K562 (cell line): ENCODE data around the gene KAZN.

Source experiments
- CCAR2 ChIP-seq: fragments of 200-400 bp; formaldehyde crosslinking; IDR thresholded peaks from 2 replicates; pipeline ENCODE4 v1.6.1; 2017; ENCODE audit warnings: mild to moderate bottlenecking, low read depth, low read length
- HCFC1 ChIP-seq: IDR thresholded peaks from 2 replicates; pipeline ENCODE4 v1.6.1; 2012; ENCODE audit warnings: low read depth, low read length, improper control_type of control experiment
- POLR3A ChIP-seq: IDR thresholded peaks from 2 replicates; pipeline ENCODE4 v1.6.1; 2011; ENCODE audit warnings: borderline replicate concordance, mild to moderate bottlenecking, moderate library complexity; ENCODE audit not compliant: insufficient read length, insufficient read depth; ENCODE audit errors: extremely low read depth
- SP1 ChIP-seq: sonication (generic); formaldehyde crosslinking; IDR thresholded peaks from 2 replicates; pipeline ENCODE4 v1.8.1; 2022; ENCODE audit warnings: mild to moderate bottlenecking, missing genetic modification reagents
- SRSF9 ChIP-seq: fragments of 200-400 bp; formaldehyde crosslinking; IDR thresholded peaks from 2 replicates; pipeline ENCODE4 v1.6.1; 2017; ENCODE audit warnings: low read depth, low read length, borderline replicate concordance
- TF ChIP-seq, protein P1 (sequence below): fragments of 450-650 bp; formaldehyde crosslinking; IDR thresholded peaks from 2 replicates; pipeline ENCODE4 v1.4.0; 2020; ENCODE audit warnings: mild to moderate bottlenecking, moderate library complexity
- TF ChIP-seq, protein P2 (sequence below), 3 experiments: fragments of 200-800 bp in 1 of 3; sonication (Bioruptor generic) in 1 of 3; sonication (generic) in 1 of 3; formaldehyde crosslinking in 1 of 3; IDR thresholded peaks; 2 replicates each; pipeline versions ENCODE4 v1.6.1 to v1.8.0; 2016 to 2022; ENCODE audit warnings: mild to moderate bottlenecking in 2 of 3, missing compliant biosample characterization in 2 of 3, missing genetic modification characterization in 2 of 3, missing genetic modification reagents in 1 of 3
- TF ChIP-seq, protein P3 (sequence below): sonication (generic); formaldehyde crosslinking; IDR thresholded peaks from 2 replicates; pipeline ENCODE4 v1.5.0; 2020; ENCODE audit warnings: missing genetic modification reagents

DNA sequence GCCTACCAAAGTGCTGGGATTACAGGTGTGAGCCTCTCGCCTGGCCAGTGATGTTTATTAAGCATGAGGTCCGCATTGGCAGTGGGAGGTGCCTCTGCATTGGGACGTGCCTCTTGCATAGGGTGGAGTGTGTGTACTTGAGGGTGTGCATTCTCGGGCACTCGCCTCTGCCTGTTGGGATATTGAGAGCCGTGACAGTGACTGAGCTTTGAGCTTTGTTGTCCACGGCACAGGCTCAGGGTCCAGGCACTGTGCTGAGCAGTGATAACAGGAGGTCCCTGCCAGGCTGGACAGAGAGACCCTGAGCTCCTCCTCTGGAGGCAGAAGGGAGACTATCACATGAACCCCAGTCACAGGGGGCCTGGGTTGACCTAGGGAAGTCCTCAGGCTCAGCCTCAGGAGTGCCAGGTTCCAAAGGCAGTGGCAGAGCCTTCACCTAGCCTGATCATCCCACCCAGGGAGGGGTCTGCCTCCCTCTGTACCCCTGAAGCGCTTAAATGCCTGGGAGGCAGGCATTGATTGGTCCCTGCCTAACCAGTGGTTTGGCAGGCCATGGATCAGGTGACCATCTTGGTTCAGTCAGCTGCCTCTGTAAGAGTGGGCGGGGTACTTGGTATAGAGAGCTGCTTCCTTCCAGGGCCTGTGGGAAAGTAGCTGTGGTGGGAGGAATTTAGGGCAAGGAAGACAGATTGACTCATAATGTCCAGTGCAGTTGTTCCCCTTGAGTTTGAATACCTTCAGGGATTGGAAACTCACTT, 341.2 kb downstream of the KAZN start:
- TF ChIP-seq, protein P1, sequence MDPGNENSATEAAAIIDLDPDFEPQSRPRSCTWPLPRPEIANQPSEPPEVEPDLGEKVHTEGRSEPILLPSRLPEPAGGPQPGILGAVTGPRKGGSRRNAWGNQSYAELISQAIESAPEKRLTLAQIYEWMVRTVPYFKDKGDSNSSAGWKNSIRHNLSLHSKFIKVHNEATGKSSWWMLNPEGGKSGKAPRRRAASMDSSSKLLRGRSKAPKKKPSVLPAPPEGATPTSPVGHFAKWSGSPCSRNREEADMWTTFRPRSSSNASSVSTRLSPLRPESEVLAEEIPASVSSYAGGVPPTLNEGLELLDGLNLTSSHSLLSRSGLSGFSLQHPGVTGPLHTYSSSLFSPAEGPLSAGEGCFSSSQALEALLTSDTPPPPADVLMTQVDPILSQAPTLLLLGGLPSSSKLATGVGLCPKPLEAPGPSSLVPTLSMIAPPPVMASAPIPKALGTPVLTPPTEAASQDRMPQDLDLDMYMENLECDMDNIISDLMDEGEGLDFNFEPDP = no peak
- TF ChIP-seq CCAR2 = no peak
- no peak for TF ChIP-seq SP1 (CRISPR knock-in tag)
- TF ChIP-seq, protein P2, sequence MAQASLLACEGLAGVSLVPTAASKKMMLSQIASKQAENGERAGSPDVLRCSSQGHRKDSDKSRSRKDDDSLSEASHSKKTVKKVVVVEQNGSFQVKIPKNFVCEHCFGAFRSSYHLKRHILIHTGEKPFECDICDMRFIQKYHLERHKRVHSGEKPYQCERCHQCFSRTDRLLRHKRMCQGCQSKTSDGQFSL (CRISPR knock-in tag; IDR thresholded peaks at IDR 0.05) = no peak
- TF ChIP-seq, protein P2 (tag; IDR thresholded peaks at IDR 0.05) = no peak
- no peak for TF ChIP-seq SRSF9
- no peak for TF ChIP-seq POLR3A
- TF ChIP-seq, protein P3, sequence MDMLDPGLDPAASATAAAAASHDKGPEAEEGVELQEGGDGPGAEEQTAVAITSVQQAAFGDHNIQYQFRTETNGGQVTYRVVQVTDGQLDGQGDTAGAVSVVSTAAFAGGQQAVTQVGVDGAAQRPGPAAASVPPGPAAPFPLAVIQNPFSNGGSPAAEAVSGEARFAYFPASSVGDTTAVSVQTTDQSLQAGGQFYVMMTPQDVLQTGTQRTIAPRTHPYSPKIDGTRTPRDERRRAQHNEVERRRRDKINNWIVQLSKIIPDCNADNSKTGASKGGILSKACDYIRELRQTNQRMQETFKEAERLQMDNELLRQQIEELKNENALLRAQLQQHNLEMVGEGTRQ = peak; percentile 86
- TF ChIP-seq HCFC1 = no peak
